Measurements from ENCODE around the gene PCBP3.

DNA sequence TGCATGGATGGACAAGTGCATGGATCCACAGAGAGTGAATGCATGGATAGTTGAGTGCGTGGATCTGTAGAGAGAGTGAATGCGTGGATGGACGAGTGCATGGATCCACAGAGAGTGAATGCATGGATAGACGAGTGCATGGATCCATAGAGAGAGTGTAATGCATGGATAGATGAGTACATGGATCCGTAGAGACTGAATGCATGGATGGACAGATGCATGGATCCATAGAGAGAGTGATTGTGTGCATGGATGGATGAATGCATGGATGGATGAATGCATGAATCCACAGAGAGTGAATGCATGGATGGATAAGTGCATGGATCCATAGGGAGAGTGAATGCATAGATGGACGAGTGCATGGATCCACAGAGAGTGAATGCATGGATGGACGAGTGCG is 153.8 kb downstream of the PCBP3 start:
- no peak for TF ChIP-seq POLR2A (IDR thresholded peaks at IDR 0.05)
- TF ChIP-seq, protein P1, sequence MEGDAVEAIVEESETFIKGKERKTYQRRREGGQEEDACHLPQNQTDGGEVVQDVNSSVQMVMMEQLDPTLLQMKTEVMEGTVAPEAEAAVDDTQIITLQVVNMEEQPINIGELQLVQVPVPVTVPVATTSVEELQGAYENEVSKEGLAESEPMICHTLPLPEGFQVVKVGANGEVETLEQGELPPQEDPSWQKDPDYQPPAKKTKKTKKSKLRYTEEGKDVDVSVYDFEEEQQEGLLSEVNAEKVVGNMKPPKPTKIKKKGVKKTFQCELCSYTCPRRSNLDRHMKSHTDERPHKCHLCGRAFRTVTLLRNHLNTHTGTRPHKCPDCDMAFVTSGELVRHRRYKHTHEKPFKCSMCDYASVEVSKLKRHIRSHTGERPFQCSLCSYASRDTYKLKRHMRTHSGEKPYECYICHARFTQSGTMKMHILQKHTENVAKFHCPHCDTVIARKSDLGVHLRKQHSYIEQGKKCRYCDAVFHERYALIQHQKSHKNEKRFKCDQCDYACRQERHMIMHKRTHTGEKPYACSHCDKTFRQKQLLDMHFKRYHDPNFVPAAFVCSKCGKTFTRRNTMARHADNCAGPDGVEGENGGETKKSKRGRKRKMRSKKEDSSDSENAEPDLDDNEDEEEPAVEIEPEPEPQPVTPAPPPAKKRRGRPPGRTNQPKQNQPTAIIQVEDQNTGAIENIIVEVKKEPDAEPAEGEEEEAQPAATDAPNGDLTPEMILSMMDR (IDR thresholded peaks at IDR 0.05) = no peak

Data from lower leg skin (tissue), 3 donors.